Measurements from ENCODE around the gene BANP.
"Not testable (repeated sequence)": the region's sequence is repeated elsewhere in the genome, so short reads cannot be mapped to it uniquely, and the experiment has no call there.

BANP gene

DNA sequence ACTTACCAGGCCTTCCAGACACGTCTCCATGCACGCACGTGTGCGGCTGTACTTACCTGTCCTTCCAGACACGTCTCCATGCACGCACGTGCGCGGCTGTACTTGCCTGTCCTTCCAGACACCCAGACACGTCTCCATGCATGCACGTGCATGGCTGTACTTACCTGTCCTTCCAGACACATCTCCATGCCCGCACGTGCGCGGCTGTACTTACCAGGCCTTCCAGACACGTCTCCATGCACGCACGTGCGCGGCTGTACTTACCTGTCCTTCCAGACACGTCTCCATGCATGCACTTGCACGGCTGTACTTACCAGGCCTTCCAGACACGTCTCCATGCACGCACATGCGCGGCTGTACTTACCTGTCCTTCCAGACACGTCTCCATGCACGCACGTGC is 47.8 kb downstream of the BANP start:
- H3K9ac ChIP-seq (ENCODE audit: low read length); H3K4me1 ChIP-seq (ENCODE audit: control insufficient read depth, insufficient read depth, low read length); H3K27ac ChIP-seq (ENCODE audit: low read depth, low read length); H3K36me3 ChIP-seq (ENCODE audit: control insufficient read depth, insufficient read depth, low read length); H3K27me3 ChIP-seq (ENCODE audit: control insufficient read depth, insufficient read depth, low read length); H3K4me3 ChIP-seq (ENCODE audit: low read length): not testable (repeated sequence)

- no peak overlapping the region for H3K9ac ChIP-seq (ENCODE audit: low read length)
- H3K36me3 ChIP-seq (ENCODE audit: control insufficient read depth, insufficient read depth, low read length), result peaks cover 4% of the 10 kb centered on the region
- no peak overlapping the region for H3K27ac ChIP-seq (ENCODE audit: low read depth, low read length)
- no peaks in the 10 kb centered on the region for H3K27me3 ChIP-seq (ENCODE audit: control insufficient read depth, insufficient read depth, low read length)
- H3K4me3 ChIP-seq (ENCODE audit: low read length), result no peak overlapping the region
- no peaks in the 10 kb centered on the region for H3K4me1 ChIP-seq (ENCODE audit: control insufficient read depth, insufficient read depth, low read length)
Observed at GRCh38 chr16:88002211-88002610, 51.0 kb downstream of the BANP start.

DNA sequence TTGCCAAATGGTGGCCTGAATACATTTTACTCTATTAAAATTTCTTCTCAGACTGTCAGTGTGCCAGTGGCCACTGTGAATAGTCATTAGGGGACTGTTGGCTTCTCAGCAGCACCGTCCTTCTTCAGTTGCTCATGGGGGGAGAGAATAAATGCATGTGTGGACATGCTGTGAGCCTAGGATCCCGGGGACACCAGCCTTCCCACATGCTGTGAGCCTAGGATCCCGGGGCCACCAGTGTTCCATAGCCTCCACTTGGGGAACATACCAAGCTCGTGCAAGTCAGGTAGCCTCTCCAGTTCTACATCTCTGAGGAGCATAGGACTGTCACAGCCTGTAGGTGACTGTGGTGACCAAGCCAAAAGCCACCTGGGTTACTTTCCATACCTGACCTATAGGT is 51.5 kb downstream of the BANP start:
- no peak overlapping the region for H3K9ac ChIP-seq (ENCODE audit: low read length)
- no peaks in the 10 kb centered on the region for H3K4me1 ChIP-seq (ENCODE audit: control insufficient read depth, insufficient read depth, low read length)
- no peaks in the 10 kb centered on the region for H3K27me3 ChIP-seq (ENCODE audit: control insufficient read depth, insufficient read depth, low read length)
- peaks cover 8% of the 10 kb centered on the region for H3K36me3 ChIP-seq (ENCODE audit: control insufficient read depth, insufficient read depth, low read length)
- H3K4me3 ChIP-seq (ENCODE audit: low read length), result no peak overlapping the region
- H3K27ac ChIP-seq (ENCODE audit: low read depth, low read length), result no peak overlapping the region

- H3K9ac ChIP-seq (ENCODE audit: low read length), result no peak overlapping the region
- no peaks in the 10 kb centered on the region for H3K27me3 ChIP-seq (ENCODE audit: control insufficient read depth, insufficient read depth, low read length)
- H3K4me1 ChIP-seq (ENCODE audit: control insufficient read depth, insufficient read depth, low read length), result no peaks in the 10 kb centered on the region
- no peak overlapping the region for H3K4me3 ChIP-seq (ENCODE audit: low read length)
- peaks cover 8% of the 10 kb centered on the region for H3K36me3 ChIP-seq (ENCODE audit: control insufficient read depth, insufficient read depth, low read length)
- H3K27ac ChIP-seq (ENCODE audit: low read depth, low read length), result no peak overlapping the region
Observed at GRCh38 chr16:88003316-88003715, 52.1 kb downstream of the BANP start.

DNA sequence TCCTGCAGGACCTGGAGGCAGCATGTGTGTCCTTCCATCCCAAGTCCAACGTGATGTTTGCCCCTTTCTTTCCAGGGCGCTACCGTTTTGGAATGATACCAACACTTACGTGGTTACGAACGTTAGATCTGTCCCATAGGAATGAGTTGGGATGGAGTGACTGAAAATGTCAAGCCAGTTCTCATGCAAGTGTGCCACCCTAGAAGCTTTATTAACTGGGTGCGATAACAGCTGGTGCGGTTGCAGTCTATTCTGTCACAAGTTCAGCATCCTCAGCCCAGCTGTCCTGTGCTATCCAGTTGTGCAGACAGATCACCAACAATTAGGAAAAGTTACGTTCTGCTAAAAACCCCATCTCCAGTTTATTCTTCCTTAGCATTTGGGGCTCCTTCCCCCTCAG is 52.5 kb downstream of the BANP start:
- H3K9ac ChIP-seq (ENCODE audit: low read length), result no peak overlapping the region
- H3K4me3 ChIP-seq (ENCODE audit: low read length), result no peak overlapping the region
- H3K27me3 ChIP-seq (ENCODE audit: control insufficient read depth, insufficient read depth, low read length), result no peaks in the 10 kb centered on the region
- no peaks in the 10 kb centered on the region for H3K4me1 ChIP-seq (ENCODE audit: control insufficient read depth, insufficient read depth, low read length)
- peaks cover 8% of the 10 kb centered on the region for H3K36me3 ChIP-seq (ENCODE audit: control insufficient read depth, insufficient read depth, low read length)
- no peak overlapping the region for H3K27ac ChIP-seq (ENCODE audit: low read depth, low read length)

- H3K27me3 ChIP-seq (ENCODE audit: control insufficient read depth, insufficient read depth, low read length), result no peaks in the 10 kb centered on the region
- H3K4me3 ChIP-seq (ENCODE audit: low read length), result no peak overlapping the region
- H3K36me3 ChIP-seq (ENCODE audit: control insufficient read depth, insufficient read depth, low read length), result peaks cover 8% of the 10 kb centered on the region
- no peaks in the 10 kb centered on the region for H3K4me1 ChIP-seq (ENCODE audit: control insufficient read depth, insufficient read depth, low read length)
- H3K27ac ChIP-seq (ENCODE audit: low read depth, low read length), result no peak overlapping the region
- H3K9ac ChIP-seq (ENCODE audit: low read length), result no peak overlapping the region
Observed at GRCh38 chr16:88004391-88004790, 53.2 kb downstream of the BANP start.

GRCh38 chr16:88005181-88005581 is 53.9 kb downstream of the BANP start:
- Histone ChIP-seq H3K9ac (ENCODE audit: low read length) (no peak overlapping the region), H3K36me3 (ENCODE audit: control insufficient read depth, insufficient read depth, low read length) (peaks cover 8% of the 10 kb centered on the region), H3K4me1 (ENCODE audit: control insufficient read depth, insufficient read depth, low read length) (no peaks in the 10 kb centered on the region), H3K27me3 (ENCODE audit: control insufficient read depth, insufficient read depth, low read length) (no peaks in the 10 kb centered on the region), H3K27ac (ENCODE audit: low read depth, low read length) (no peak overlapping the region), H3K4me3 (ENCODE audit: low read length) (no peak overlapping the region)

DNA sequence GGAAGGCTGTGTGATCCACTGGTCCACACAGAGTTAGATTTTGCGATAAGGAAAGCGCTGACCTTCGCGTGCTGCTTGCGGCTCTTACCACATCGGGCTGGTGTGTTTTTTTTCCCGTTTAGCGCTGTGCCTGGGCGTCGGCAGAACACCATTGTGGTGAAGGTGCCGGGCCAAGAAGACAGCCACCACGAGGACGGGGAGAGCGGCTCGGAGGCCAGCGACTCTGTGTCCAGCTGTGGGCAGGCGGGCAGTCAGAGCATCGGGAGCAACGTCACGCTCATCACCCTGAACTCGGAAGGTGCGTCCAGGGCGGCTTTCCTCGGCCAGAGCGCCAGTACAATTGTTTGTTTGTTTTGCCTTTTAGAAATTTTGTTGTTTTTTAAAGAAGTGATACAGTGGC is 54.7 kb downstream of the BANP start:
- Histone ChIP-seq H3K9ac (ENCODE audit: low read length) (no peak overlapping the region), H3K27me3 (ENCODE audit: control insufficient read depth, insufficient read depth, low read length) (no peaks in the 10 kb centered on the region), H3K27ac (ENCODE audit: low read depth, low read length) (no peak overlapping the region), H3K4me1 (ENCODE audit: control insufficient read depth, insufficient read depth, low read length) (no peaks in the 10 kb centered on the region), H3K36me3 (ENCODE audit: control insufficient read depth, insufficient read depth, low read length) (peaks cover 13% of the 10 kb centered on the region), H3K4me3 (ENCODE audit: low read length) (no peak overlapping the region)

- no peak overlapping the region for H3K9ac ChIP-seq (ENCODE audit: low read length)
- H3K36me3 ChIP-seq (ENCODE audit: control insufficient read depth, insufficient read depth, low read length), result peaks cover 13% of the 10 kb centered on the region
- no peaks in the 10 kb centered on the region for H3K27me3 ChIP-seq (ENCODE audit: control insufficient read depth, insufficient read depth, low read length)
- H3K4me3 ChIP-seq (ENCODE audit: low read length), result no peak overlapping the region
- no peak overlapping the region for H3K27ac ChIP-seq (ENCODE audit: low read depth, low read length)
- no peaks in the 10 kb centered on the region for H3K4me1 ChIP-seq (ENCODE audit: control insufficient read depth, insufficient read depth, low read length)
Observed at GRCh38 chr16:88007321-88007731, 56.1 kb downstream of the BANP start.

GRCh38 chr16:88008840-88009239 is 57.6 kb downstream of the BANP start:
- no peak overlapping the region for H3K27ac ChIP-seq (ENCODE audit: low read depth, low read length)
- no peak overlapping the region for H3K4me3 ChIP-seq (ENCODE audit: low read length)
- no peak overlapping the region for H3K9ac ChIP-seq (ENCODE audit: low read length)
- H3K4me1 ChIP-seq (ENCODE audit: control insufficient read depth, insufficient read depth, low read length), result no peaks in the 10 kb centered on the region
- no peaks in the 10 kb centered on the region for H3K27me3 ChIP-seq (ENCODE audit: control insufficient read depth, insufficient read depth, low read length)
- peaks cover 13% of the 10 kb centered on the region for H3K36me3 ChIP-seq (ENCODE audit: control insufficient read depth, insufficient read depth, low read length)

- Histone ChIP-seq H3K27ac (ENCODE audit: low read depth, low read length) (no peak overlapping the region), H3K27me3 (ENCODE audit: control insufficient read depth, insufficient read depth, low read length) (no peaks in the 10 kb centered on the region), H3K36me3 (ENCODE audit: control insufficient read depth, insufficient read depth, low read length) (peaks cover 13% of the 10 kb centered on the region), H3K4me1 (ENCODE audit: control insufficient read depth, insufficient read depth, low read length) (no peaks in the 10 kb centered on the region), H3K9ac (ENCODE audit: low read length) (no peak overlapping the region), H3K4me3 (ENCODE audit: low read length) (no peak overlapping the region)
Observed at GRCh38 chr16:88009563-88010342, 58.5 kb downstream of the BANP start.

- Histone ChIP-seq H3K9ac (ENCODE audit: low read length) (no peak overlapping the region), H3K27ac (ENCODE audit: low read depth, low read length) (no peak overlapping the region), H3K4me3 (ENCODE audit: low read length) (no peak overlapping the region), H3K27me3 (ENCODE audit: control insufficient read depth, insufficient read depth, low read length) (no peaks in the 10 kb centered on the region), H3K4me1 (ENCODE audit: control insufficient read depth, insufficient read depth, low read length) (no peaks in the 10 kb centered on the region), H3K36me3 (ENCODE audit: control insufficient read depth, insufficient read depth, low read length) (peaks cover 13% of the 10 kb centered on the region)
Observed at GRCh38 chr16:88010343-88010967, 59.2 kb downstream of the BANP start.

GRCh38 chr16:88010968-88011483 is 59.8 kb downstream of the BANP start:
- Histone ChIP-seq H3K36me3 (ENCODE audit: control insufficient read depth, insufficient read depth, low read length) (peaks cover 13% of the 10 kb centered on the region), H3K9ac (ENCODE audit: low read length) (no peak overlapping the region), H3K4me1 (ENCODE audit: control insufficient read depth, insufficient read depth, low read length) (no peaks in the 10 kb centered on the region), H3K4me3 (ENCODE audit: low read length) (no peak overlapping the region), H3K27ac (ENCODE audit: low read depth, low read length) (no peak overlapping the region), H3K27me3 (ENCODE audit: control insufficient read depth, insufficient read depth, low read length) (no peaks in the 10 kb centered on the region)

Measured in rectal smooth muscle tissue (tissue), 1 donor.